ENCODE measurements around the gene MAPK1.
"Not testable (repeated sequence)": the region's sequence is repeated elsewhere in the genome, so short reads cannot be mapped to it uniquely, and the experiment has no call there.

MAPK1 gene

GRCh38 chr22:21845558-21846453 lies 21.6 kb downstream of the MAPK1 start:
- no peak for DNase-seq

- no peak for DNase-seq
Measured at GRCh38 chr22:21842946-21843345, 24.5 kb downstream of the MAPK1 start.

GRCh38 chr22:21841422-21841821 lies 26.0 kb downstream of the MAPK1 start:
- no peak for DNase-seq

GRCh38 chr22:21840236-21840823 lies 27.1 kb downstream of the MAPK1 start:
- DNase-seq = no peak

GRCh38 chr22:21839765-21840140 lies 27.7 kb downstream of the MAPK1 start:
- no peak for DNase-seq

- not testable (repeated sequence) for DNase-seq
Measured at GRCh38 chr22:21839104-21839764, 28.2 kb downstream of the MAPK1 start.

- peak; percentile 88 for DNase-seq
Measured at GRCh38 chr22:21837248-21837979, 30.0 kb downstream of the MAPK1 start.

- DNase-seq = not testable (repeated sequence)
Measured at GRCh38 chr22:21836486-21836885, 31.0 kb downstream of the MAPK1 start.

- no peak for DNase-seq
Measured at GRCh38 chr22:21835378-21835777, 32.1 kb downstream of the MAPK1 start.

GRCh38 chr22:21834869-21835268 lies 32.6 kb downstream of the MAPK1 start:
- no peak for DNase-seq

- DNase-seq = no peak
Measured at GRCh38 chr22:21832291-21833290, 34.9 kb downstream of the MAPK1 start.

- DNase-seq = peak; percentile 13
Measured at GRCh38 chr22:21829523-21829922, 37.9 kb downstream of the MAPK1 start.

GRCh38 chr22:21828268-21828638 lies 39.2 kb downstream of the MAPK1 start:
- DNase-seq = no peak

- DNase-seq = no peak
Measured at GRCh38 chr22:21827628-21828267, 39.7 kb downstream of the MAPK1 start.

- no peak for DNase-seq
Measured at GRCh38 chr22:21826204-21826603, 41.2 kb downstream of the MAPK1 start.

- not testable (repeated sequence) for DNase-seq
Measured at GRCh38 chr22:21824962-21825361, 42.5 kb downstream of the MAPK1 start.

- no peak for DNase-seq
Measured at GRCh38 chr22:21824445-21824912, 43.0 kb downstream of the MAPK1 start.

- DNase-seq = peak; percentile 41
Measured at GRCh38 chr22:21823740-21824444, 43.6 kb downstream of the MAPK1 start.

- DNase-seq = no peak
Measured at GRCh38 chr22:21819183-21819770, 48.2 kb downstream of the MAPK1 start.
